Activated CD4-positive, alpha-beta T cell treated with anti-CD3 and anti-CD28 coated beads, Interleukin-2, Interleukin-4, amounts not matched to agents 100 ng/mL and 50 ng/mL, durations not matched to agents 16 hours and 8 hours (primary cell): Measurements from ENCODE around the gene SMIM5.
"Not testable (repeated sequence)": the region's sequence is repeated elsewhere in the genome, so short reads cannot be mapped to it uniquely, and the experiment has no call there.

Experiments used
- DNase-seq: peaks from one replicate; pipeline ENCODE4 v3.0.0-alpha.2; 2020; ENCODE audit warnings: low spot score

Gene SMIM5, protein sequence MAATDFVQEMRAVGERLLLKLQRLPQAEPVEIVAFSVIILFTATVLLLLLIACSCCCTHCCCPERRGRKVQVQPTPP

DNA sequence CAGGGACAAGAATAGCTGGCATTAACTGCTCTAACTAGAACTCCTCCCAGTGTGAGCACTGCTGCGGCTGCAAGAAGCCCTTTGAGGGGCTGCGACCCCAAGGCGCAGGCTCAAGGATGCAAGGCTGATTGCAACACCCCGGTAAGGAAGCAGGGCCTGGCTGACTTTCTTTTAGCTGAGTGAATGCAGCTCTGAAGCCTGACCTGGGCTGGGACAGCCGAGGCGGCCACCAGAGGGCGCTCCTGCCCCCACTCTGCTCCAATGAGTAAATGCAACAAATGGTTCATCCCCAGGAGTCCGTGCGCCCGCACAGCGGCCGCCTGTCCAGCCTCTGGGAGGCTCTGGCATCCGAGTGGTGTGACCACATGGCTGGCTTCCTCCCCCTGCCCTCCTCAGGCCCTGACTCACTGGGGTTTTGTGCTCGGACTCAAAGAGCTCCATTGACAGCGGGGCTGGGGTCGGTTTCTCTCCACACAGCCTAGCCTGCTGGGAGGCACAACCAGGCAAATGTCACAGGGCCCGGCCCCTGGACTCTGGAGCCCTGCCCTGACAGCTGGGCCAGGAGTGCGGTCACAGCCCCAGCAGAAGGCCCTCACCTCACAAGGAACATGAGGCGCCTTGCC is at the start of gene SMIM5:
Gene SMIM5 (plus strand): TSS at position 572 of the 623 bp plus-strand sequence. CDS start 6,768 bp downstream, outside the sequence.
- DNase-seq, result peak; percentile 83

DNA sequence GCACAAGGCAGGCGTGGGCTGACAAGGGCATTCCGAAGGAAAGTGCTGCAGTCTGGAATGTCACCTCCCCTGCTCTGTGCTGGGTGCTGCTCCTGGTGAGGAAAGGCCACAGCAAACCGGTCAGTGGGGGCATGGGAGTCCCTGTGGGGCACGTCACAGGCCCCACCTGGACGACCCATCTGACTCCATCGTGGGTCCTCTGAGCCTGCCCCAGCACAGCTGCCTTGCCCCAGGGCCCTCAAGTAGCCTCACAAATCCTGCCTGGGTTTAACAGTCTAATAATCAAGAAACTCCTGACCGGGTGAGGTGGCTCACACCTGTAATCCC is 48.4 kb upstream of the SMIM5 start:
- no peak for DNase-seq

DNA sequence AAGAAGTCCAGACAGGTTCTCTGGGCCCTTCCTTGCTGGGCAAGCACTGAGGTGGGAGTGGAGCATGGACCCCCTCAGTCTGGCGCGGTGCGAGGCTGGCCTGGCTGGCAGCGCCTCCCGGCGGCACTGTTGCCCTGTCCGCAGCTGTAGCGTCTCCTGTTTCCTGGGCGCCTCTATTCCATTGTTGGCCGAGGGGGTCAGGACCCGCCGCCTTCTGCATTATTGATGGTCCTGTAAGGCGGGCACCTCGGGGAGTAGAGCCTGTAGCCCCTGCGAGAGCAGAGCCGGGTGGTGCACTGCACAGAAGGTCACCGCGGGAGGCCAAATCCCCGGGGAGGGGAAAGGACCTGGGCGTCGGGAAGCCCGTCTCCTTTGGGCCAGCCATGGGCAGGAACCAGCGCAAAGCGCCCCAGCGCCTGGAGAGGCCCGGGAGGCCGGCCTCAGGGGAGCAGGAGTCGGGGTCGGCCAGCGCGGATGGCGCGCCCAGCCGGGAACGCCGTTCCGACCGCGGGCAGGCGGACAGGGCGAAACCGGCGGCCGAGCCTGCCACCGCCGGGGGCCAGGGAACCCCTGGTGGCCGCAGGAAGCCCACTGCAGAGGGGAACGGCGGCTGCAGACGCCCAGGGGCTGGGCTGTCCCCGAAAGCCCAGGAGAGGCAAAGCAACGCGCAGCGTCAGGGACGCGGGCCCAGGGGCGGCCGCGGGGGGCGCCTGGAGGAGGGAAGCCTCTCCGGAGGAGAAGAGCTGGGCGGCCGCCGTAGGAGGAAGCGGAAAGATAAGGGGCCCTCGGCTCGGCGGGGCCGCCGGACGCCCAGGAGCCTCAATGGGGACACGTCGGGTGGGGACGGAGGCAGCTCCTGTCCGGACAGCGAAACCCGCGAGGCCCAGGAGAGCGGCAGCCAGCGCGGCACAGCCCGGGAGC is 45.3 kb upstream of the SMIM5 start, which contains the start of gene MYO15B:
Gene MYO15B (plus strand): TSS at position 126 of the 921 bp plus-strand sequence. CDS start 258 bp downstream, at position 384.
- peak; percentile 53 for DNase-seq

DNA sequence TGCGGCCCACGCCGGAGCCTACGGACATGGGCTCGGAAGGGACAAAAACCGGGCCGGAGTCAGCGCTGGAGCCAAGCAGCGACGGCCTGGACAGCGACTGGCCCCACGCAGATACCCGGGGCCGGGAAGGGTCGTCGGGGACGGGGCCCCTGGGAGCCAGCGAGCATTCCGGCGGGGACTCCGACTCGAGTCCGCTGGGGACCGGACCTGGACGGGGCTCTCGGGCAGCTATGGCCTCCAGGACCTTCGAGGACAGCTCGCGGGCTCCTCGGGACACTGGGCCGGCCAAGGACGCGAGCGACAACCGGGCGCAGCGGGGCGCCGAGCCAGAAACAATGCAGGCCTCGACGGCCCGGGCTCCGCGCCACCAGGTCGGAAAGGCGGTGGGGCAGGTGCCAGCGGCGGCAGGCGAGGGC is 44.6 kb upstream of the SMIM5 start:
- DNase-seq, result no peak

DNA sequence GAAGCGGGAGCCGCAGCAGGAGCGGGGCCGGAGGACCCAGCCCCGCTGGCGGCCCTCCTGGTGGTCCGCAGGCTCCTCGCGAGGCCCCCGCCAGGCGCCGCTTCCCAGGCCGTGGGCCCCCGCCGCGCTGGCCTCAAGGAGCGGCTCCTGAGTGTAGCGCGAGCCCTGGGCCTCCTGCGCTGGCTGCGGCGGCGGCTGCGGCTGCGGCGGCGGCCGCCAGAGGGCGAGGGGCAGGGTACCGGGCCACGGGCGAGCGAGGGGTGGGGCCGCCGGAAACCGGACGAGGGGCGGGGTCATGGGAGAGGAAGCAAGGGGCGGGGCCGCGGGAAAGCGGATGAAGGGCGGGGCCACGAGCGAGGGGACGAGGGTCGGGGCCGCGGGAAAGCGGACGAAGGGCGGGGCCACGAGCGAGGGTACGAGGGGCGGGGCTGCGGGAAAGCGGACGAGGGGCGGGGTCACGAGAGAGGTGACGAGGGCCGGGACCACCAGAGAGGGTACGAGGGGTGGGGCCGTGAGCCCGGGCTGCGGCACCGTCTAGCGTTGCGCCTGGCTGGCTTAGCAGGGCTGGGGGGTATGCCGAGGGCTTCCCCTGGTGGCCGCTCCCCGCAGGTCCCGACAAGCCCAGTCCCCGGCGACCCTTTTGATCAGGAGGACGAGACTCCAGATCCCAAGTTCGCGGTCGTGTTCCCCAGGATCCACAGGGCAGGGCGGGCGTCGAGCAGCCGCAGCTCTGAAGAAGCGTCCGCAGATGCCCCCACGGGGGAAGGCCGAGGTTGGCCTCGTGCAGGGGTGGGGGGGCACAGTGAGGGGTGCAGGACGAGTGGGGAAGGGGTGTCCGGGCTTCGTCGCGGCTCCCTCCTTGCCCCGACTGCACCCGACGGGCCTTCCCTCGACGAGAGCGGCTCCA is 44.0 kb upstream of the SMIM5 start:
- peak; percentile 93 for DNase-seq

DNA sequence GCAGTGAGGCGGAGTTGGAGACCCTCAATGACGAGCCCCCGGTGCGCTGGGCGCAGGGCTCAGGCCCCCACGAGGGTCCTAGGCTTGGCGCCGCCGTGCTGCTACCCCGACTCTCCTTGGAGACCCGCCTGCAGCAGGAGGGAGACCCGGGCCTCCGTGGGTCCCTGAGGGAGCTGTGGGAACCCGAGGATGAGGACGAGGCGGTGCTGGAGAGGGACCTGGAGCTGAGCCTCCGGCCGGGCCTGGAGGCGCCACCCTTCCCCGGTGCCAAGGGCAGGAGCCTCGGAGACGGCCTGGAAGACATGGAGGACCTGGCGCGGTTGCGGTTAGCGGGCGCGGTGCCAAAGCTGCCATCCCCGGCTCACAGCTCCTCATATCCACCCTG is 43.3 kb upstream of the SMIM5 start:
- DNase-seq, result no peak

DNA sequence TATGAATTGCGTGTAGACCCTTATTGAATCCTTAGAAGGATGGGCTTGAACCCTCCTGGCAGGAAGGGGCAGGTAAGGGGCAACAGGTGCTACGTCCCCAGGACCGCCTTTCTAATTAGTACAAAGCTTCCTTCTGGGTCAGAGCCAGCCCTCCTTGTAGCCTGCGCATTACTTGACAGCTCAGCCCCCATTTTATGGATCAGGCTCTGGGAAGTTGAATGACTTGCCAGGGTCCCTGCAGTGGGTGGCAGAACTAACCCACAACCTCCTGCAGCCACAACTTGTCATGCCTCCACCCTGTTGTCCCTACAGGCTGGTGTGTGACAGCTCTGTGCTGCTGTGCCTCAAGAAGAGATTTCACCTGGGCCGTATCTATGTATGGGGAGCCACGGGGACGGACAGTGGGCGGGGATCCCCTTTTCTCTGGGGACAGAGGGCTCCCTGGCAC is 42.9 kb upstream of the SMIM5 start:
- no peak for DNase-seq

DNA sequence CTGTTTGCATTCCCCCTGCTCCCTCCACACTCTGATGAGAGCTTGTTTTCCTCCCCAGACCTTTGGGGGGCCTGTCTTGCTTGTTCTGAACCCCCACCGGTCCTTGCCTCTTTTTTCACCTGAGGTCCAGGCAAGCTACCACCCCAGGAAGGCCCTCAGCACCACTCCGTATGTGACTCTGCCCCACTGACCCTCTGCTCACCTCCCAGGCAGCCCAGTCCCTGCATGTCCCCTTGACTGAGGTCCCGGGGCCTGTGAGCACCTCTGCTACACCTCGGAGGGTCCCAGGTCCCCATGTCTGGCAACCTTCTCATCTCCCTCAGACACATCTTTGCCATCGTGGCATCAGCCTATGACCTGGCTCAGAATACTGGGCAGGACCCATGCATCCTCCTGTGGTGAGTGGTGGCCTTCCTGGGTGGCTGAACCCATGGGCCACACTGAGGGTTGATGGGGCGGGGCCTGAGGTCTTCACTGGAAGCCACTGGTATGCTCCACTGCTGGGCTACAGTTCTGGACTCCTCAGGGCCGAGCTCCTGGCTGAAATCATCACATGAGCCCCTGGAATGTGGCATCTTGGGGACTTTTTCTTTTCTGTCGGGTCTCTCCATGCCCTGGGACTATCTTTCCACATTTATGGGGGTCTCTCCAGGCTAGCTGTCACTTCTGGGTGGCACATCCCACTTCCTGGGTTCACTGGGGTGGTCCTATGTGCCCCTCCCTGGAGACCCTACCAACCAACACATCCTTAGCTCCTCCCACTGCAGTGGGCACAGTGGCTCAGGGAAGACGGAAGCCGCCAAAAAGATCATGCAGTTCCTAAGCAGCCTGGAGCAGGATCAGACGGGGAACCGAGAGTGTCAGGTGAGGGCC is 42.1 kb upstream of the SMIM5 start:
- DNase-seq, result no peak

DNA sequence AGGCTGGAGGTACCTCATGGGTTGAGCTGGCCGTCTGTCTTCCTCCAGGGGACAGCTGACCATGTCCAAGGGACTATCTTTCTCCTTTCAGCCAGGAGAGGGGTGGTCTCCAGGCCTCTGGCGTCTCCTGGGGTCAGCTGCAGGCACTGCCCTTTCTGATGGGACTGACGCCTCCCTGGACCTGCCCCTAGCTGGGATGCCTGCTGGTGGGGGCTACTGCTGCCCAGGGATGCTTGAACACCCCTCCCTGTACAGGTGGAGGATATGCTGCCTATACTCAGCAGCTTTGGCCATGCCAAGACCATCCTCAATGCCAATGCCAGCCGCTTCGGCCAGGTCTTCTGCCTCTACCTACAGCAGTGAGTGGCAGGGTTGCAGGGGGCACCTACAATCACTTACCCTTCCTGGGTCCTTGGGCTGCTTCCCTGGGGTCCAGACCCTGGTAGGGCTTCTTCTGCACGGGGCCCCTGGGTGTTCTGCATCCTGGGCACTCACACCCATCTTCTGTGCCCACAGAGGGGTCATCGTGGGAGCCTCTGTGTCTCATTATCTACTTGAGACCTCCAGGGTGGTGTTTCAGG is 41.4 kb upstream of the SMIM5 start:
- DNase-seq, result no peak

DNA sequence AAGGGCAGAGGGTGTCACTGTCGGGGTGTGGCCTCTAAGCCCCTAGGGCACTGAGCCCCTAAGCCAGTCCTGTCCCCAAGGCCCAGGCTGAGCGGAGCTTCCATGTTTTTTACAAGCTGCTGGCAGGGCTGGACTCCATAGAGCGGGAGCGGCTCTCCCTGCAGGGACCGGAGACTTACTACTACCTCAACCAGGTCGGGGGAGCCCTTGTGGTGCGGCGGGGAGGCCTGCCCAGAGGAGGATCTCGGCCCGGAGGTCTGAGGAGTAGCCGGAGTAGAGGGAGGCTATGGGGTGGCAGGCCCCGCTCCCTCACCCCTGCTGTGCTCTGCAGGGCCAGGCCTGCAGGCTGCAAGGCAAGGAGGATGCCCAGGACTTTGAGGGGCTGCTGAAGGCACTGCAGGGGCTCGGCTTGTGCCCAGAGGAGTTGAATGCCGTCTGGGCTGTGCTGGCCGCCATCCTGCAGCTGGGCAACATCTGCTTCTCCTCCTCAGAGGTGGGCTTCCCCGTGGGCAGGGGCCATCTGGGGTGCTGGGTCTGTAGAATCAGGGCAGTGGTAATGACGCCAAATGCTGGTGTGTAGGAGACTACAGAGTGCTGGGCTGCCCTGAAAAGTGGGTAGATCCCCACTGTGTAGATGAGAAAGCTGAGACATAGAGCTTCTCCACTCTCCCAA is 40.8 kb upstream of the SMIM5 start:
- no peak for DNase-seq

DNA sequence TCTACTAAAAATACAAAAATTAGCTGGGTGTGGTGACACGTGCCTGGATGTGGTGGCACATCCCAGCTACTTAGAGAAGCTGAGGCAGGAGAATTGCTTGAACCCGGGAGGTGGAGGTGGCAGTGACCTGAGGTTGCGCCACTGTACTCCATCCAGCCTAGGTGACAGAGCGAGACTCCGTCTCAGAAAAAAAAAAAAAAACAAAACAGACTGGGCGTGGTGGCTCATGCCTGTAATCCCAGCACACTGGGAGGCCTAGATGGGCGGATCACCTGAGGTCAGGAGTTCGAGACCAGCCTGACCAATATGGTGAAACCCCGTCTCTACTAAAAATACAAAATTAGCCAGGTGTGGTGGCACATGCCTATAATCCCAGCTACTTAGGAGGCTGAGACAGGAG is 39.8 kb upstream of the SMIM5 start:
- not testable (repeated sequence) for DNase-seq

DNA sequence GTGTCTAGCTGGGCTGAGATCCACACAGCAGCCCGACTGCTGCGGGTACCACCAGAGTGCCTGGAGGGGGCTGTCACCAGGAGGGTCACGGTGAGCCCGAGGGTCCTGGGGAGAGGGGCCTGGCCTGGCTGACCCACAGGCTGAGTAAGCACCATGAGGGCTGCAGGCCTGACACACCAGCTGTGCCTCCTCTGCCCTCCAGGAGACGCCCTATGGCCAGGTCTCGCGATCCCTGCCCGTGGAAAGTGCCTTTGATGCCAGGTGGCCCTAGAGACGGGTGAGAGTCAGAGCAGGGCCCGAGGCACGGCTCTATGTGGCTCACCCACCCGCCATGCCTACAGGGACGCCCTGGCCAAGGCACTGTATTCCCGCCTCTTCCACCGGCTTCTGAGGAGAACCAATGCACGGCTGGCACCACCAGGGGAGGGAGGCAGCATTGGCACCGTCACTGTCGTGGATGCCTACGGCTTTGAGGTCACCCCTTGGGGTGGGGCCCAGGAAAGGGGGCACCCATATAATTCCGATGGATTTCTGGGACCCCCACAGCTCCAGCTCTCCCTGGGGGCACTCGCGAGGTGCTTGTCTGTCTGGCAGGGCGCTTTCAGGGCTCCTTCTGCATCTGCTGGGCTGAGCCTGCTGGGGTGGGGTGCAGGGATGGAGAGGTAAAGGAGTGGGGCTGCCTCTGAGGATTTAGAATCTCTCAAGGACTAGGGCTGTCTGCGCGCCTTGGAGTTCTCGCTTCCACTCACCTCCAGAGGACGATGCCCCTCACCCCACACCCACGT is 38.5 kb upstream of the SMIM5 start:
- DNase-seq, result no peak

DNA sequence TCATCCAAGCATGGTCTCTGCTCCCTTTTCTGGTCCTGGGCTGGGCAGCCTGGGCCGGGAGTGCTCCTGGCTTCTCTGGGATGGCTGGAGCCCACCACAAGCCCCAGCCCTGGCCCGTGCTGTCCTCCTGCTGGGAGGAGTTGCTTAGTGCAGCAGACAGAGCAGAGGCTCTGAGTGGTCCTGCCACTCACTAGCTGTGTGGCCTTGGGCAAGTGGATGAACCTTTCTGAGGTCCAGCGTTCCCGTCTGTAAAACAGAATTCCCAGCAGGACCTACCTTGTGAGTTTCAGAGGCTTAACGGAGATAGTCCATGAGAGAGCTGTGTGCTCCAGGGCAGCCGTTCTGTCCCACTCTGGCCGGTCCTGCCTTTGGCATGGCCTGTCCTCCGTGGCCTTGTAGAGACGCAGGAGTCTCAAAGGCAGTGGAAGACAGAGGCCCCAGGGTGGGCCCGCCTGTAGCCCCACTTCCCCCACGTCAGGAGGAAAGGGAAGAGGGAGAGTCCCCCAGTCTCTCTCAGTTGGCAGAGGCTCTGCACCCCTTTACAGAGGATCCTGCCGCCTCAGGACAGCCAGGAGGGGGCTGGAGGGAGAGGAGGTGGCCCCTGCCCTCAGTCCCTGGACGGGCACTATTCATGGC is 37.8 kb upstream of the SMIM5 start:
- no peak for DNase-seq

DNA sequence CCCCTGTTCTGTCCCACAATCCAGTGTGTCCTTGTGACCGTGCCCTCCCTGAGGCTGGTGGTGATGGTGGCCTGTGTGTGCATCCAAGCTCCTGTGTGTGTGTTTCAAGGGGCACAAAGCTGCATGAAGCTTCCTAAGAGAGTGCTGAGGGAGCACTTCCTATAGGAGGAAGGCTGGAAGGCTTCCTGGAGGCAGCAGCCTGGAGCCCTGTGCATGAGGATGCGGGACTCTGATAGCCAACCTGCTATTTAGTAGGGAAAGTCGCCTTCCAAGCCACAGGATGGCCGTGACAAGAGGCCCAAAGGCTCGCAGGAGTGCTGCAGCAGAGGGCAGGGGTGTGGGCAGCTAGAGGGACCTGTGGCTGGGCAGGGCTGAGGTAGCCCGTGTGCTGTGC is 37.3 kb upstream of the SMIM5 start:
- DNase-seq, result no peak

DNA sequence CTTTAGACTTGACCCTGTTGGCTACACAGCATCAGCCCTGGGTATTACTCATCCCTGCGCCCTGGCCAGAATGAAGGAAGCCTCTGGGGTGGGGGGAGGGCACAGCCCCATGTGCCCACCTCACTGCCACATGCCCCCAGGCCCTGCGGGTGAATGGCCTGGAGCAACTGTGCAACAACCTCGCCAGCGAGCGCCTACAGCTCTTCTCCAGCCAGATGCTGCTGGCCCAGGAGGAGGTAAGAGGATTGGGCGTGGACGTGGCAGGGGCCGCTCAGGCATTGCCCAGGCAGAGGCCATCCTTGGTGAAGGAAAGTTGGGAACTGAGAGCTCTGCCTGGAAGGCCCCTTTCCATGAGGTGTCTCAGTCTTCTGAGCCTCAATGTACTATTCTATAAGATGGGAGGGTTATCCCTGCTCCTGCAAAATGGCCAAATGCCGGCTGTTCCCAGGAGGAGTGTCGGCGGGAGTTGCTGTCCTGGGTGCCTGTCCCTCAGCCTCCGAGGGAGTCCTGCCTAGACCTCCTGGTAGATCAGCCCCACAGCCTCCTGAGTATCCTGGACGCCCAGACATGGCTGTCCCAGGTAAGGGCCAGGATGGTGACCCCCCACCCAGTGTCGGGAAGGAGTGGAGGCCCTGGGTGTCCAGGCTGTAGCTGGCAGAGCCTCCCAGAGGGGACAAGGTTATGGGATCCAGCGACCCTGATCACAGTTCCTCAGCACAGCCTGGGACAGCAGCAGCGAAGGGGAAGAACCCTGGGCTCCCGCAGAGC is 36.7 kb upstream of the SMIM5 start:
- no peak for DNase-seq

DNA sequence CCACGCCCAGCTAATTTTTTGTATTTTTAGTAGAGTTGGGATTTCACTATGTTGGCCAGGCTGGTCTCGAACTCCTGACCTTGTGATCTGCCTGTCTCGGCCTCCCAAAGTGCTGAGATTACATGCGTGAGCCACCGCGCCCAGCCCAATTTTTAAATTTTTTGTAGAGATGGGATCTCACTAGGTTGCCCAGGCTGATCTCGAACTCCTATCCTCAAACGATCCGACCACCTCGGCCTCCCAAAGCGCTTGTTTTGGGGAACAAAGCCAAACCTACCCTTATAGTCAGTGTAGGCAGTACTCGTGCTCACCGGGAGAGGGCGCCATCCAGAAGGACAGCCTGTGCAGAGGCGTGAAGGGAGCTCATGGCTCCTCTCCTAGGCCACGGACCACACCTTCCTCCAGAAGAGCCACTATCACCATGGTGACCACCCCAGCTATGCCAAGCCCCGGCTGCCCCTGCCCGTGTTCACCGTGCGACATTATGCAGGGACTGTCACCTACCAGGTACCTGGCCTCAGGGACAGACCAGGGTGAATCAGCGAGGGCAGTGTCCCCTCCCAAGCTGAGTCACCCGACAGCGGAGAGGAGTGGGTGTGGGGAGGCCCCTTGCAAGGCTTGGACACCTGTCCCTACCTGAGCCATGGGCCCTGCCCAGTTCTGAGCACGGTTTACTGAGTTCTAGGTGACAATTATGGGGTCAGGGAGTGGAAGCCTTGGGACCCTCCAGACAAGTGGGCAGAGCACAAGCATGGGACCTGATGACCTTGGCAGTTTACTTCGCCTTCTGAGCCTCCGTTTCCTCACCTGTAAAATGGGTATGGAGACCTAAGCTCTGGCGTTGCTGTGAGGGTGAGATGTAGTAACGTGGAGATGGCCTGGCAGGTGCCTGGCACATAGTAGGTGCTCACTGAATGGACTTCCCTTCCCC is 31.9 kb upstream of the SMIM5 start:
- peak; percentile 55 for DNase-seq

DNA sequence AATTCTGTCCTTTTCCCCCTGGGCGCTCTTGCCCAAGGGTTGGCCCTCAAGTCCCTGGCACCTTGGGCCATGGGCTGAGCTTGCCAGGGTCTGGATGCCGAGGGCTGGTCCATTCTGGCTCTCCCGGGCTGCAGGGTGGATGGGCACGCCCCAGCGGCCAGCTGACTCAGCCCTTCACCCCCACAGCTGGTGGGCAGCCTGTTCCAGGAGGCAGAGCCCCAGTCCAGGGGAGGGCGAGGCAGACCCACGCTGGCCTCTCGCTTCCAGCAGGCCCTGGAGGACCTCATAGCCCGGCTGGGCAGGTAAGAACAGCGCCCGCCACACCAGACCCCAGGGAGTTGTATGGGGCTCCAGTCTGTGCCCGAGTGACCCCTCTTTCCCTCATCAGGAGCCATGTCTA is 30.6 kb upstream of the SMIM5 start:
- DNase-seq, result no peak
